HEK293 (cell line): ENCODE data around the gene ITPR2.

Experiments
- CTCF ChIA-PET: fragments of 350-600 bp; formaldehyde crosslinking; extraction: SDS; loops from one replicate; lab custom pipeline; 2021; ENCODE audit warnings: antibody characterized with exemption; lab: Yijun Ruan, JAX
- POLR2A ChIA-PET: fragments of 300-600 bp; formaldehyde crosslinking; extraction: SDS; loops from one replicate; lab custom pipeline; 2020; ENCODE audit warnings: antibody characterized with exemption, inconsistent platforms; lab: Yijun Ruan, JAX
- H3K27ac ChIP-seq: fragments of 200-500 bp; sonication (Bioruptor generic); 2 replicates; pipeline ENCODE4 v1.5.1; 2014; ENCODE audit warnings: low read depth, low read length, control low read depth, inconsistent platforms; ENCODE audit errors: extremely low read depth
- H3K36me3 ChIP-seq, 2 experiments: fragments of 200-500 bp in 1 of 2; sonication (Bioruptor generic) in 1 of 2; 1 replicate in 1 of 2; 2 replicates in 1 of 2; pipeline ENCODE4 v1.5.1; 2014 to 2017; ENCODE audit warnings: inconsistent platforms in 2 of 2, low read length in 2 of 2; ENCODE audit not compliant: control insufficient read depth in 2 of 2, insufficient read depth in 1 of 2
- H3K4me1 ChIP-seq: fragments of 200-500 bp; sonication (Bioruptor generic); 2 replicates; pipeline ENCODE4 v1.5.1; 2014; ENCODE audit warnings: mild to moderate bottlenecking, low read length, inconsistent platforms; ENCODE audit not compliant: control insufficient read depth, insufficient read depth
- H3K4me3 ChIP-seq: 2 replicates; pipeline ENCODE4 v1.5.1; 2011; ENCODE audit warnings: low read depth, mild to moderate bottlenecking, control low read depth, low read length, moderate library complexity
- H3K9me3 ChIP-seq: fragments of 200-500 bp; sonication (Bioruptor generic); 2 replicates; pipeline ENCODE4 v1.5.1; 2014; ENCODE audit warnings: low read depth, low read length, inconsistent platforms; ENCODE audit not compliant: control insufficient read depth, insufficient read depth
- ATF2 ChIP-seq: fragments of 450-650 bp; formaldehyde crosslinking; IDR thresholded peaks from 2 replicates; pipeline ENCODE4 v1.5.1; 2016; ENCODE audit warnings: missing biosample characterization, missing genetic modification characterization, low read depth
- HOXC10 ChIP-seq: sonication (generic); formaldehyde crosslinking; IDR thresholded peaks from 2 replicates; pipeline ENCODE4 v1.8.1; 2023; ENCODE audit warnings: mild to moderate bottlenecking, missing genetic modification reagents
- OVOL3 ChIP-seq: fragments of 450-650 bp; formaldehyde crosslinking; IDR thresholded peaks from 2 replicates; pipeline ENCODE4 v1.5.1; 2016; ENCODE audit warnings: missing biosample characterization, missing genetic modification characterization
- PRDM10 ChIP-seq: fragments of 450-650 bp; formaldehyde crosslinking; IDR thresholded peaks from 2 replicates; pipeline ENCODE4 v1.5.1; 2016; ENCODE audit warnings: missing biosample characterization, missing genetic modification characterization
- ZBTB11 ChIP-seq: fragments of 450-650 bp; formaldehyde crosslinking; conservative IDR thresholded peaks from 2 replicates; pipeline ENCODE4 v1.5.1; 2016; ENCODE audit warnings: low read depth, missing biosample characterization, missing genetic modification characterization
- ZBTB21 ChIP-seq: fragments of 450-650 bp; formaldehyde crosslinking; IDR thresholded peaks from 2 replicates; pipeline ENCODE4 v1.5.1; 2017; ENCODE audit warnings: missing biosample characterization, missing genetic modification characterization
- ZBTB6 ChIP-seq: fragments of 450-650 bp; formaldehyde crosslinking; IDR thresholded peaks from 2 replicates; pipeline ENCODE4 v1.5.1; 2017; ENCODE audit warnings: missing biosample characterization, missing genetic modification characterization
- ZNF174 ChIP-seq: fragments of 450-650 bp; formaldehyde crosslinking; IDR thresholded peaks from 2 replicates; pipeline ENCODE4 v1.5.0; 2017; ENCODE audit warnings: missing biosample characterization, mild to moderate bottlenecking, missing genetic modification characterization
- ZNF18 ChIP-seq: fragments of 450-650 bp; formaldehyde crosslinking; IDR thresholded peaks from 2 replicates; pipeline ENCODE4 v1.5.1; 2016; ENCODE audit warnings: missing biosample characterization, missing genetic modification characterization
- ZNF23 ChIP-seq: fragments of 450-650 bp; formaldehyde crosslinking; IDR thresholded peaks from 2 replicates; pipeline ENCODE4 v1.5.1; 2016; ENCODE audit warnings: missing biosample characterization, missing genetic modification characterization, borderline replicate concordance
- ZNF510 ChIP-seq: fragments of 450-650 bp; formaldehyde crosslinking; IDR thresholded peaks from 2 replicates; pipeline ENCODE4 v1.5.1; 2018; ENCODE audit warnings: mild to moderate bottlenecking, missing genetic modification characterization, missing biosample characterization; ENCODE audit not compliant: insufficient replicate concordance
- ZNF530 ChIP-seq: fragments of 450-650 bp; formaldehyde crosslinking; IDR thresholded peaks from 2 replicates; pipeline ENCODE4 v1.5.1; 2016; ENCODE audit warnings: low read depth, missing biosample characterization, missing genetic modification characterization
- ZNF777 ChIP-seq: fragments of 450-650 bp; formaldehyde crosslinking; IDR thresholded peaks from 2 replicates; pipeline ENCODE4 v1.5.1; 2017; ENCODE audit warnings: missing biosample characterization, missing genetic modification characterization, borderline replicate concordance
- ZNF791 ChIP-seq: fragments of 450-650 bp; formaldehyde crosslinking; IDR thresholded peaks from 2 replicates; pipeline ENCODE4 v1.5.1; 2016; ENCODE audit warnings: missing biosample characterization, missing genetic modification characterization
- ZXDB ChIP-seq: fragments of 450-650 bp; formaldehyde crosslinking; IDR thresholded peaks from 2 replicates; pipeline ENCODE4 v1.5.1; 2016; ENCODE audit warnings: missing biosample characterization, missing genetic modification characterization

Gene ITPR2

GRCh38 chr12:26331136-26331535 lies 501.9 kb downstream of the ITPR2 start:
- Histone ChIP-seq H3K4me3 (no peak overlapping the region), H3K36me3 (no peaks in the 10 kb centered on the region), H3K4me1 (no peaks in the 10 kb centered on the region), H3K9me3 (no peaks in the 10 kb centered on the region), H3K27ac (no peak overlapping the region)
- POLR2A ChIA-PET: no interaction called here
- no peak for TF ChIP-seq ZNF174
- TF ChIP-seq ZNF510: no peak
- TF ChIP-seq ATF2 (tag by site-specific recombination): no peak
- TF ChIP-seq ZXDB (tag by site-specific recombination): no peak
- TF ChIP-seq ZBTB11 (tag by site-specific recombination): no peak
- TF ChIP-seq ZNF530: no peak
- no peak for TF ChIP-seq ZBTB21
- no peak for TF ChIP-seq ZNF18 (tag by site-specific recombination)
- TF ChIP-seq ZNF777: no peak
- no peak for TF ChIP-seq PRDM10
- no peak for TF ChIP-seq HOXC10 (CRISPR knock-in tag)
- no peak for TF ChIP-seq ZNF791 (tag by site-specific recombination)
- no peak for TF ChIP-seq OVOL3 (tag by site-specific recombination)
- no peak for TF ChIP-seq ZNF23 (tag by site-specific recombination)
- TF ChIP-seq ZBTB6: no peak
- CTCF ChIA-PET: no interaction called here
